ENCODE data around the gene FGGY. TPM values are rescaled to one million over a fixed set of nuclear protein-coding genes. Genes with fewer than 3 reads are reported as not detected.

The FGGY gene
- total RNA-seq, 1 experiment from 2014 or later: 14.6 TPM

GRCh38 chr1:59748123-59748522 lies 451.2 kb downstream of the FGGY start:
- Histone ChIP-seq H2AFZ (ENCODE audit: low read length) (no peak overlapping the region), H3K9me3 (ENCODE audit: control insufficient read depth, low read depth, low read length) (no peaks in the 10 kb centered on the region), H3K27me3 (ENCODE audit: insufficient read depth, low read length) (no peaks in the 10 kb centered on the region), H3K23me2 (ENCODE audit: insufficient read length, low read depth, low read length, poor library complexity, severe bottlenecking) (no peaks in the 10 kb centered on the region), H3K79me1 (ENCODE audit: insufficient read depth, low read depth, low read length, poor library complexity, severe bottlenecking) (no peaks in the 10 kb centered on the region), H3K27ac (ENCODE audit: insufficient read length, low read depth, low read length) (no peak overlapping the region), H3K56ac (ENCODE audit: insufficient read length, low read depth, low read length) (no peak overlapping the region), H2BK120ac (ENCODE audit: low read depth, low read length, poor library complexity, severe bottlenecking) (no peak overlapping the region), H3K23ac (ENCODE audit: insufficient read length, low read depth, low read length) (no peak overlapping the region), H2AK5ac (ENCODE audit: insufficient read length, low read length) (no peak overlapping the region), H4K91ac (ENCODE audit: insufficient read length, low read depth, low read length) (no peak overlapping the region), H3K18ac (ENCODE audit: insufficient read length, low read depth, low read length) (no peak overlapping the region), H4K20me1 (ENCODE audit: control insufficient read depth, insufficient read depth, insufficient read length) (no peaks in the 10 kb centered on the region), H2BK12ac (ENCODE audit: insufficient read length, low read depth, low read length) (no peak overlapping the region), H3K9ac (ENCODE audit: extremely low read depth, insufficient read length, low read length) (no peak overlapping the region), H2BK20ac (ENCODE audit: low read depth, low read length, poor library complexity, severe bottlenecking) (no peak overlapping the region), H2BK5ac (ENCODE audit: insufficient read length, low read length) (no peak overlapping the region), H3K14ac (ENCODE audit: insufficient read depth, low read length) (no peak overlapping the region), H2BK15ac (ENCODE audit: low read depth, low read length) (no peak overlapping the region), H4K5ac (ENCODE audit: insufficient read length, low read depth, low read length) (no peak overlapping the region), H3T11ph (ENCODE audit: low read length) (no peak overlapping the region), H3K4me1 (ENCODE audit: insufficient read depth, low read length) (no peaks in the 10 kb centered on the region), H3K79me2 (ENCODE audit: insufficient read depth, low read length) (no peaks in the 10 kb centered on the region), H3K4me2 (ENCODE audit: insufficient read depth, insufficient read length, low read length) (no peak overlapping the region), H3K4ac (ENCODE audit: low read depth, low read length) (no peak overlapping the region), H4K8ac (replicated peaks; ENCODE audit: insufficient read length, low read depth, low read length) (no peak overlapping the region)
- no peak for TF ChIP-seq CTCF (conservative IDR thresholded peaks at IDR 0.05)
- no peaks in the 10 kb centered on the region for H3K9me3 Mint-ChIP-seq
- H3K4me3 Mint-ChIP-seq: no peak overlapping the region
- no peak overlapping the region for H3K27ac Mint-ChIP-seq
- H3K36me3 Mint-ChIP-seq (ENCODE audit: insufficient read depth in 1 of 3, low read depth in 3 of 3): no peaks in the 10 kb centered on the region
- no CpG with 5 or more reads among the region's 1 CpG for WGBS (ENCODE audit: extremely low coverage, insufficient read length, low lambda C conversion rate)
- peaks cover 0 to 8% of the 10 kb centered on the region in 2 experiments; a peak in 1 of 4 replicates for H3K4me1 Mint-ChIP-seq
- no peak for DNase-seq
- no peaks in the 10 kb centered on the region for H3K27me3 Mint-ChIP-seq (ENCODE audit: low read depth)
